ENCODE results near the gene ZNRF1.

DNA sequence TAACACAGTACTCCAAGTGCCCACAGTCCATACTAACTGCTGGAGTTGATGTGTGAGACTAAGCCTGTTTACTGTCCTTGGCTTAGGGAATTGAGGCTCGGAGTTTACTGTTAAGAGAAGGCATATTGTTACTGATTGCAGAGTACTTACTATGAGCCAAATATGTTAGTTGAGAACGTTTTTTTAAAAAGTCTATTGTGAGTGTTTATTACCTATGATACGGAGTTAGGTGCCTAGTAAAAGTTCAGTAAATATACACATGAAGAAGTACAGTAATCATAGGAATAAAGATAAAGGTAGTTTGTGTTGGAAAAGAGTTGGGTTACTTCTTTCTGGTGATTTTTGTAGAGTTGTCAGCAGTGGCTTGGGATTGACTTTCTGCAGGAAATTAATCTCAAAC, 25.4 kb downstream of the ZNRF1 start:
- TF ChIP-seq, protein P1, sequence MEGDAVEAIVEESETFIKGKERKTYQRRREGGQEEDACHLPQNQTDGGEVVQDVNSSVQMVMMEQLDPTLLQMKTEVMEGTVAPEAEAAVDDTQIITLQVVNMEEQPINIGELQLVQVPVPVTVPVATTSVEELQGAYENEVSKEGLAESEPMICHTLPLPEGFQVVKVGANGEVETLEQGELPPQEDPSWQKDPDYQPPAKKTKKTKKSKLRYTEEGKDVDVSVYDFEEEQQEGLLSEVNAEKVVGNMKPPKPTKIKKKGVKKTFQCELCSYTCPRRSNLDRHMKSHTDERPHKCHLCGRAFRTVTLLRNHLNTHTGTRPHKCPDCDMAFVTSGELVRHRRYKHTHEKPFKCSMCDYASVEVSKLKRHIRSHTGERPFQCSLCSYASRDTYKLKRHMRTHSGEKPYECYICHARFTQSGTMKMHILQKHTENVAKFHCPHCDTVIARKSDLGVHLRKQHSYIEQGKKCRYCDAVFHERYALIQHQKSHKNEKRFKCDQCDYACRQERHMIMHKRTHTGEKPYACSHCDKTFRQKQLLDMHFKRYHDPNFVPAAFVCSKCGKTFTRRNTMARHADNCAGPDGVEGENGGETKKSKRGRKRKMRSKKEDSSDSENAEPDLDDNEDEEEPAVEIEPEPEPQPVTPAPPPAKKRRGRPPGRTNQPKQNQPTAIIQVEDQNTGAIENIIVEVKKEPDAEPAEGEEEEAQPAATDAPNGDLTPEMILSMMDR (IDR thresholded peaks at IDR 0.05) = no peak
- TF ChIP-seq POLR2A (IDR thresholded peaks at IDR 0.05) = no peak
